SHP77 (cell line): ENCODE results near the gene PATJ.
"Not testable (repeated sequence)": the region's sequence is repeated elsewhere in the genome, so short reads cannot be mapped to it uniquely, and the experiment has no call there.

Source experiments
- DNase-seq, 2 experiments: peaks; one replicate each; lab custom pipeline; 2025; lab: John Stamatoyannopoulos, UW

Gene PATJ

DNA sequence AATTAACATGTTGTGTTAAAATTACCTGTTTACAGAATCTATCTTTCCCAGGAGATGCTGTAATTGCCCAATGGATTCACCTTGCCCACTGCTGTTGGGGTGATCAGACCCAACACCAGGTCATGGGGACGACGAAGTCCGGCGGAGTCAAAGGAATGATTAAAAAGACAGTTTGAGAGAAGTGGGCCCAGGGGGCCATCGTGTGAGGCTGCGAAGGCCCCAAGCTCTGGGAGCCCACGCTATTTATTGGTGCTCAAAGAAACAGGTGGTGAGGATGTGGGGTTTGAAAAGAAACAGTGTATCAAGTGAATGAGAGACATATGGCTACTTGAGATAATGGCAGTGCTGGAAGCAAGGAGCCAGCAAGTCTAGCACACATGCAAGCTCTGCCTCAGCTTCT, 436.1 kb downstream of the PATJ start:
- no peak for DNase-seq

DNA sequence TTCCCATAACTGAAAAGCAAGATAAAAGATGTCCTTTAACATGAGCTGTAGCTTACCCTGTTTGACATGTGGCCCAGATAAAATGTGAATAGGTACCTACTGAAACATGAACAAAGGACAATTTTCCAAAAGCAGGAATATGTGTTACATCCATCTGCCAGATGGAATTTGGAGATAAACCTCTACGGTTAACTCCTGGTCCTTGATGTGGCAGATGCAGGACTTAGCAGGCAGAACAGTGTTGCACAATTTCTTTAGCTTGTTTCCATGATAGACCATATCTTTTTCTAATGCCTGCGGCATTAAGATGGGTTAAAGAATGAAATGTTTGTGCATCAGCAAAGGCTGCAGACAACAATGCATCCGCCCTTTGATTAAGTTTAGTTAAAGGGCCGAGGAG, 437.8 kb downstream of the PATJ start:
- not testable (repeated sequence) for DNase-seq

DNA sequence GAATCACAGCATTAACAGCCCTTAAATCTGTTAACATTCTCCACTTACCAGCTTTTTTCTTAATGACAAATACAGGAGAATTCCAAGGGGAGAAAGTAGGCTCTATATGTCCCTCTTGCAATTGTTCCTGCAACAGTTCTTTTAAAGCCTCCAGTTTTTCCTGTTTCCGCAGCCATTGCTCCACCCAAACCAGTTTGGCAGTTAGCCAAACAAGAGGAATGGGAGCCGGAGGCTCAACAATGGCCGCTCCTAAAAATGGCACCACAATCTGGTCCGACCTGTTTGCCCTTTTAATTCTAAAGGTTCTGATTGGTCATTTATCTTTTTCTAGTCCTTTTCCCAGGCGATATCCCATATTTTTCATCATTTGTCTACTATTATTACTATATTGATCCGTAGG, 438.4 kb downstream of the PATJ start:
- DNase-seq, result no peak

DNA sequence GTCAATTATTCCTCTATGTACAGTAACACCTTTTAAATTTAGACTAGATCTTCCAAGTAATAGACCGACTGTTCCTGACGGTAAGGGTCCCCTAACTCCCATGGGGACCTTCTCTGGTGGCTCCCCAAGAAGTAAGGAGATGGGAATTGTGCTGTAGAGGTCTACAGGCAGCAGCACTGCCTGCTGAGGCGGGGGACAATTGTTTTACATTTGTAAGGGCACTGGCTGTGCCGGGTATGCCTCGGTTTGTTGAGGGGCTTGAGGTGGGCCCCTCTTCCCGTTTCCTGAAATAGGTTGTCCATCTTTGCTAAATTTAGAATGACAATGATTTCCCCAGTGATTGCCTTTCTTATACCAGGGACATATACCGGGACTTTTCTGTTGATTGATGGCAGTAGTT, 439.3 kb downstream of the PATJ start:
- no peak for DNase-seq

DNA sequence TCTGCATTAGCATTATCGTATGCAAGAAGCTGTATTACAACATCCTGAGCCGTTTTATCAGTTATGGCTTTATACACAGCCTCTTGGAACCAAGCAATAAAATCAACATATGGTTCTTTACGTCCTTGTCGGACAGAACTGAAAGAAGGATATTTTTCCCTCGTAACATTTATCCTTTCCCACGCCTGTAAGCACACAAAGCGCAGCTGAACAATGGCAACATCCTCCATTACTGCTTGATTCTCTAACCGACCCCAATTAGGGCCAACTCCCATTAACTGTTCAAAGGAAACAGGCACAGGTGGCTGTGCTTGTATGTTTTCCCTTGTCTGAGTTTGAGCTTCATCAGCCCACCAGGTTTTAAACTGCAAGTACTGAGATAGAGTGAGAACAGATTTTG, 439.9 kb downstream of the PATJ start:
- DNase-seq, result not testable (repeated sequence)

DNA sequence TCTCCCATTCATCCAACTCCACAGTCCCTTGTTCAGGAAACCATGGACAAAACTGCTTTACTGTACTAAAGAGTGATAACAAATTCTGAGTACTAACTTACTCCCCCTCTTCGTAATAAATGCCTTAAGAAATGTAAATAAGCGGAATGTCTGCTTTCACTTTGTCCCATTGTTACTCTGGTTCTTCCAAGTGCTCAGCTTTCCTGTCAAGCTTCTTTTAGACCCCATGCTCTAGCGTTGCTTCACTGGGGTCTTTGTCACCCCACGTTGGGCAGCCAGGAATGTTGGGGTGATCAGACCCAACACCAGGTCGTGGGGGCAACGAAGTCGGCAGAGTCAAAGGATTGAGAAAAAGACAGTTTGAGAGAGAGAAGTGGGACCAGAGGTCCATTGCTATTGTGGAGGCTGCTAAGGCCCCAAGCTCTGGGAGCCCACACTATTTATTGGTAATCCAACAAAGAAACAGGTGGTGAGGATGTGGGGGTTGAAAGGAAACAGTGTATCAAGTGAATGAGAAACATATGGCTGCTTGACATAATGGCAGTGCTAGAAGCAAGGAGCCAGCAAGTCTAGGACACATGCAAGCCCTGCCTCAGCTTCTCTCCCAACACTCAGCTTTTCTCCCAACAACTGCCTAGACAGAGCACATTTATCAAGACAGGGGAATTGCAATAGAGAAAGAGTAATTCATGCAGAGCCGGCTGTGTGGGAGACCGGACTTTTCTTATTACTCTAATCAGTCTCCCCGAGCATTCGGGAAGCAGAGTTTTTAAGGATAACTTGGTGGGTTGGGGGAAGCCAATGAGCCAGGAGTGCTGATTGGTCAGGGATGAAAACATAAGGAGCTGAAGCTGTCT, 441.1 kb downstream of the PATJ start:
- DNase-seq, result not testable (repeated sequence)

DNA sequence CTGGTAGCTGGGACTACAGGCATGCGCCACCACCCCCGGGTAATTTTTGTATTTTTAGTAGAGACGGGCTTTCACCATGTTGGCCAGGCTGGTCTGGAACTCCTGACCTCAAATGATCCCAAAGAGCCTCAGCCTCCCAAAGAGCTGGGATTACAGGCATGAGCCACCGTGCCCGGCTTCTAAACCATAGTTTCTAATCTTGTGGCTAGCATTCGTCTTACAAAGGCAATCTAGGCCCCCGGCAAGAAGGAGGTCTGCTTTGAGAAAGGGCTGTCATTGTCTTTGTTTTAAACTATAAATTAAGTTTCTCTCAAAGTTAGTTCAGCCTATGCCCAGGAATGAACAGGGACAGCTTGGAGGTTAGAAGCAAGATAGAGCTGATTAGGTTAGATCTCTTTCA, 442.1 kb downstream of the PATJ start:
- DNase-seq, result no peak

DNA sequence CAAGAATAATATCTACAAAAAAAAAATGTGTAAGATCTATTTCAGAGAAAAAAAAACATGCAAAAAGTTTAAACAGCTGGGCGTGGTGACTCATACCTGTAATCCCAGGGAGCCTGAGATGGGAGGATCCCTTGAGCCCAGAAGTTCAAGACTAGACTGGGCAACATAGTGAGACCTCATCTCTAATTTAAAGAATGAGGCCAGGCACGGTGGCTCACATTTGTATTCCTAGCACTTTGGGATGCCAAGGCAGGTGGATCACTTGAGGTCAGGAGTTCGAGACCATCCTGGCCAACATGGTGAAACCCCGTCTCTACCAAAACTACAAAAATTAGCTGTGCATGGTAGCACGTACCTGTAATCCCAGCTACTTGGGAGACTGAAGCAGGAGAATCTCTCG, 443.0 kb downstream of the PATJ start:
- not testable (repeated sequence) for DNase-seq

DNA sequence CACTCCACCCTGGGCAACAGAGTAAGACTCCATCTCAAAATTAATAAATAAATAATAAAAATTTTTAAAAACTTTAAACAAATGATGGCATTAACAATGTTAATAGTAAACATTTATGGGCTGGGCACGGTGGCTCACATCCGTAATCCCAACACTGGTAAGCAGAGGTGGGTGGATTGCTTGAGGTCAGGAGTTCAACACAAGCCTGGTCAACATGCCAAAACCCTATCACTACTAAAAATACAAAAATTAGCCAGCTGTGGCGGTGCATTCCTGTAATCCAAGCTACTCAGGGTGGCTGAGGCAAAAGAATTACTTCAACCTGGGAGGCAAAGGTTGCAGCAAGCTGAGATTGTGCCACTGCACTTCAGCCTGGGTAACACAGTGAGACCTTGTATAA, 443.4 kb downstream of the PATJ start:
- DNase-seq, result no peak

DNA sequence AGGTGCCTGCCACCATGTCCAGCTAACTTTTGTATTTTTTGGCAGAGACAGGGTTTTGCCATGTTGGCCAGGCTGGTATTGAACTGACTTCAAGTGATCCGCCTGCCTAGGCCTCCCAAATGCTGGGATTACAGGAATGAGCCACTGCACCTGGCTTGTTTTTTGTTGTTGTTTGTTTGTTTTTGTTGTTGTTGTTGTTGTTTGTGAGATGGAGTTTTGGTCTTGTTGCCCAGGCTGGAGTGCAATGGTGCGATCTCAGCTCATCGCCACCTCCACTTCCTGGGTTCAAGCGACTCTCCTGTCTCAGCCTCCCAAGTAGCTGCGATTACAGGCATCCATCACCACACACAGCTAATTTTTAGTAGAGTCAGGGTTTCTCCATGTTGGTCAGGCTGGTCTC, 445.3 kb downstream of the PATJ start:
- no peak for DNase-seq

DNA sequence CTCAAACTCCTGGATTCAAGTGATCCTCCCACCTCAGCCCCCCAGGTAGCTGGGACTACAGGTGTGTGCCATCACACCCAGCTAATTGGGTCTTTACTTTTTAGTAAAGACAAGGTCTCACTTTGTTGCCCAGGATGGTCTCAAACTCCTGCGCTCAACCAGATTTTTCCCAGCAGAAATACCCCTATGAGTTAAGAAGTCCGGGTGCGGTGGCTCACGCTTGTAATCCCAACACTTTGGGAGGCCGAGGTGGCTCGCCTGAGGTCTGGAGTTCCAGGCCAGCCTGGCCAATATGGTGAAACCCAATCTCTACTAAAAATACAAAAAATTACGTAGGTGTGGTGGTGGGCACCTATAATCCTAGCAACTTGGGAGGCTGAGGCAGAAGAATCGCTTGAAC, 445.8 kb downstream of the PATJ start:
- no peak for DNase-seq

DNA sequence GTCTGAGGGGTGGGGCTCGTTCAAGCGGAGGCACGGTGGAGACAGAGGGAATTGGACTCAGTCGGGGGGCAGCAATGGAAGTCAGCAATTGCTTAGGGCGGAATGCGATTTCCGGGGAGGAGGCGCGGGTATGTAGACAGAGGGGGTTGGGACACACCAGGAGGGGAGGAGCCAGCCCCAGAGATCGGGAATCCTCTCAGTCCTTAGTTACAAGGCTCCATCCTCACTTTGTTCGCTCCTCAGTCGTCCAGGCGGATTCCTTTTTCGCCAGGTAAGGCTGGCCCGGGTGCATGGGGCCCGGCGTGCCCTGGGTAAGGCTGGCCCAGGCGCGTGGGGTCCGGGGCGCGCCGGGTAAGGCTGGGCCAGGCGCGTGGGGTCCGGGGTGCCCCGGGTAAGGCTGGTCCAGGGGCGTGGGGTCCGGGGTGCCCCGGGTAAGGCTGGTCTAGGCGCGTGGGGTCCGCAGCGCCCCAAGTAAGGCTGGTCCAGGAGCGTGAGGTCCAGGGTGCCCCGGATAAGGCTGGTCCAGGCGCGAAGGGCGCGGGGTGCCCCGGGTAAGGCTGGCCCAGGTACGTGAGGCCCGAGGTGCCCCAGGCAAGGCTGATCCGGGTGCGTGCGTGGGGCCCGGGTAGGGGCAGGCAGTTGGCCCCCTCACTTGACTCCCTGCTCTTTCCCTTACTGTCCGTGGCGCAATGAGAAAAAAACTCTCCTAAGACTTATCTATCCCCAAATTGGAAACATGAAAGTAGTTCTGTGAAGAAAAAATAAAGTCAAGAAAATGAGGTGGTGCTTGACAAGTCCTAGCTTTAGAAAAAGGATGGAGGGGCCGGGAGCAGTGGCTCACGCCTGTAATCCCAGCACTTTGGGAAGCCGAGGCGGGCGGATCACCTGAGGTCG, 452.6 kb downstream of the PATJ start, which contains the start of gene L1TD1:
L1TD1 (plus strand) TSS at position 199 of the 894 bp plus-strand sequence. CDS start 11,780 bp downstream, outside the sequence.
- DNase-seq, result no peak

DNA sequence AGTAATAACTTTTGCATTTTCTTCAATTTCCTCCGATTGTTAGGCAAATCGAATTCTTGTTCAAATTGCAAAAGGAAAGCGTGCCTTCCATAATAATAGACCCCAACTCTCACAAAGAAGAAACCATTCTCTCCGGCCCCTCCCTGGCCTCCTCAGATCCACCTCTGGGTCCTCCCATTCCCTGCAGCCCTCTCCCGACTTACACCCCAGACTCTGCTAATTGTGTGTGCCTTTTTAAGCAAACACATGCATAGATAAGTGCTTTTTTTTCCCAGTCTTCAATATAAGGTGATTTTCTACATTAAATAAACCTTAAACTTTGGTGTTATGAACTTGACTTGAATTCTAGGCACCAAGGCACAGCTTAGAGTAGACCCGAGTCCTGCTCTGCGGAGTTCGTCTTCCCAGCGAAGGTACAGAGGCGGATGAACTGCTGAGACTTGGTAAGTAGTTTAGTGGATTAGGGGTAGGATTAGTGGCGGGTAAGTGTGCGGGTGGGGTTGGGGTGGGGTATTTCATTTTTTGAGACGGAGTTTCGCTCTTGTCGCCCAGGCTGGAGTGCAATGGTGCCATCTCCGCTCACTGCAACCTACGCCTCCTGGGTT, 453.9 kb downstream of the PATJ start:
- no peak for DNase-seq

DNA sequence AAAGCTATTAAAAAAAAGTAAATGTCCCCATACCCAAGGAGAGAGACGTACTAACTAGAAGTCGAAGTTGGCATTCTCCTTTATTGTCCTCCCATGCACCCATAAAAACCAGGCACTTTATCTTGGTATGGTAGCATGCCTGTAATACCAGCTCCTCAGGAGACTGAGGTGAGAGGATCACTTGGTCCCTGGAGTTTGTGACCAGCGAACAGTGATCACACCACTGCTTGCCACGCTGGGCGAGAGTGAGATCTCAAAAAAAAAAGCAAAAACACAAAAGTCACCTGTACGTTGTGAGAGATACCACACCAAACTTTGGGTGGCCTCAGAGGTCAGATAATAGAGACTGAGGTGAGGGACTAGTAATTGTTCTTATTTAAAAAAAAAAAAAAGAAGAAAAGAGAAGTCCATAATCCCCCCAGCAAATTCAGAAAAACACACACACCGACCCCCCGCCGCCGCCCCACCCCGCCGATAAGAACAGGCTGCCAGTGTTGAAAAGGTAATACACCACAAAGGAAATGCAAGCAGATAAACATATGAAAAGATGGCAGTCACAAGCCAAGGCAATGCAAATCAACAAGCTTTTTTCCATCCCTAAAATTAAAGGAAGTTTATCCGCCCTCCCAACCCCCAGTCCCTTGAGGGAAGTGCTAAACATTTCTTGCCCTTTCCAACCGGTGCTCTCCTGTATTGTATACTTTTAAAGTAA, 455.9 kb downstream of the PATJ start:
- no peak for DNase-seq

DNA sequence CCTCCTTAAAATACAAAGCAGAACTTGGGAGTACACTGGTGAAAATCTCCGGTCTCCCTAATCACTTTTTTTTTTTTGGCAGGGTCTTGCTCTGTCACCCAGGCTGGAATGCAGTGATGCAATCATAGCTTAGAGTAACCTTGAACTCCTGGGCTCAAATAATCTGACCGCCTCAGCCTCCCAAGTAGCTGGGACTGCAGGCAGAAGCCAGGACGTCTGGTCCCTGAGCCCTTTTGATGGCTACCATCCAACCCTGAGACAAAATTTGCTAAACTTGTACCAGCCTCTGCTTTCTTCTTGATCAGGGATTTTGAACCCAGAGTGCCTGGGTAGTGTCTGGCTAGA, 456.5 kb downstream of the PATJ start:
- DNase-seq, result no peak

DNA sequence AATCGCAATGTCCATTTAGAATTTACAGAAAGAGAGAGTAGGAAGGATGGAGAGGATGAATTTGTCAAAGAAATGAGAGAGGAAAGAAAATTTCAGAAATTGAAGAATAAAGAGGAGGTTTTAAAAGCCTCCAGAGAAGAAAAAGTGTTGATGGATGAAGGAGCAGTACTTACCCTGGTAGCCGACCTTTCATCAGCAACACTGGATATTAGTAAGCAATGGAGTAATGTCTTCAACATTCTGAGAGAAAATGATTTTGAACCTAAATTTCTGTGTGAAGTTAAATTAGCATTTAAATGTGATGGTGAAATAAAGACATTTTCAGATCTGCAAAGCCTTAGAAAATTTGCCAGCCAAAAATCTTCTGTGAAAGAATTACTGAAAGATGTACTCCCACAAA, 464.9 kb downstream of the PATJ start:
- DNase-seq, result no peak

DNA sequence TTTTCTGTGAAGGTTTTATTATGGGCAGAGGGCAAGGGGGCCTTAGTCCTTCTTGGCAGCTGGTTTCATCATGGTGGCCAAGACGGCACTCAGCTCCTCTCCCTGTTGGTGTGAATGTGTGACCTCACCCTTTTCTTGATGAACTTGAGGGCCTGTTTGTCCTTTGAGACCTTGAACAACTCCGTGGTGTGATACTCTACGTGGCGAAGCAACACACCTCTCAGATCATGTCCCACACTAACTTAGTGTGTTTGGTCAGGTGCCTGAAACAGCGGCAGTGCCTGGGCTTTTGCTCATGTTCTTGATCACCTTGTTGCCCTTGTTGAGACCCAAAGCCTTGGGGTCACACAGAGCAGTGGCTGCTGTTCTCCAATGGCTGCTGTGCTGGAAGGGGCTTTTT, 465.8 kb downstream of the PATJ start:
- DNase-seq, result no peak

DNA sequence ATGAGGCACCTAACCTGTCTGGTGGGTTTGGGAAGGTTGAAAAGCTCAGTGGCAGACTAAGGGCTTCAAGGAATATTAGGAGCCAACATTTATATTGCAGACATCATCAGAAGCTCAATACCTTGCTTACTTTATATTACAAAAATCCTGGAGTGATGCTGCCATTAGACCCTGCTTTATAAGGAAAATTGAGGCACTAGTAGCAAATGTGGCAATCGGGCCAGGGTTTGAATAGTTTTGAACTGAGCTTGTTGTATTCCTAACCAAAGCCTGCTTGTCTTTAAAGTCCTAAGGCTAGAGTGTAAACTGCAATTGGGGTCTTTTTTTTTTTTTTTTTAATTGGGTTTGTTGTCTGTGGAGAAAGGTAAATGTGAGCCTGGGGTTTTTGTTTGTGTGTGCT, 466.7 kb downstream of the PATJ start:
- DNase-seq, result no peak

DNA sequence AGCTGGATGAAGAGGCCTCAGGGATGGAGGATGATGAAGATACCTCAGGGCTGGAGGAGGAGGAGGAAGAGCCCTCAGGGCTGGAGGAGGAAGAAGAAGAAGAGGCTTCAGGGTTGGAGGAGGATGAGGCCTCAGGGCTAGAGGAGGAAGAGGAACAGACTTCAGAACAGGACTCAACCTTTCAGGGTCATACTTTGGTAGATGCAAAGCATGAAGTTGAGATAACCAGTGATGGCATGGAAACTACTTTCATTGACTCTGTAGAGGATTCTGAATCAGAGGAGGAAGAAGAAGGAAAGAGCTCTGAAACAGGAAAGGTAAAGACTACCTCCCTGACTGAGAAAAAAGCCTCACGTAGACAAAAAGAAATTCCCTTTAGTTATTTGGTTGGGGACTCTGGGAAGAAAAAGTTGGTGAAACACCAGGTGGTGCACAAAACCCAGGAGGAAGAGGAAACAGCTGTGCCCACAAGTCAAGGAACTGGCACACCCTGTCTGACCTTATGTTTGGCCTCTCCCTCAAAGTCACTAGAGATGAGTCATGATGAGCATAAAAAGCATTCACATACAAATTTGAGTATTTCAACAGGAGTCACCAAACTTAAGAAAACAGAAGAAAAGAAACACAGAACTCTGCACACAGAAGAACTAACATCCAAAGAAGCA, 467.8 kb downstream of the PATJ start:
- DNase-seq, result no peak

DNA sequence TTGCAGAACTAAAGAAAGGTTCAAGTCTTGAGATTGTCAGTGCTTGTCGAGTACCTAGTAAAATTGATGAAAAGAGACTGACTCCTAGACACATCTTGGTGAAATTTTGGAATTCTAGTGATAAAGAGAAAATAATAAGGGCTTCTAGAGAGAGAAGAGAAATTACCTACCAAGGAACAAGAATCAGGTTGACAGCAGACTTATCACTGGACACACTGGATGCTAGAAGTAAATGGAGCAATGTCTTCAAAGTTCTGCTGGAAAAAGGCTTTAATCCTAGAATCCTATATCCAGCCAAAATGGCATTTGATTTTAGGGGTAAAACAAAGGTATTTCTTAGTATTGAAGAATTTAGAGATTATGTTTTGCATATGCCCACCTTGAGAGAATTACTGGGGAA, 468.7 kb downstream of the PATJ start:
- no peak for DNase-seq

DNA sequence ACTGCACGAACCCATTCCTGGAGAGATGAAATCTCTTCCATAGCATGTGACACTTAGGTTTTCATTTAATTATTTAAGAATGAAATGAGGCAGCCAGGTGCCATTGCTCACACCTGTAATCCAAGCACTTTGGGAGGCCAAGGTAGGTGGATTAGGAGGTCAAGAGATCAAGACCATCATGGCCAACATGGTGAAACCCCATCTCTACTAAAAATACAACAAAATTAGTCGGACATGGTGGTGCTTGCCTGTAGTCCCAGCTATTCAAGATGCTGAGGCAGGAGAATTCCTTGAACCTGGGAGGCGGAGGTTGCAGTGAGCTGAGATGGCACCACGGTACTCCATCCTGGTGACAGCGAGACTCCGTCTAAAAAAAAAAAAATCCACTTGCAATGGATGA, 470.1 kb downstream of the PATJ start:
- no peak for DNase-seq
